HEK293 (cell line): Measurements from ENCODE around the gene TRAF5.

Experiments used
- CTCF ChIA-PET: fragments of 350-600 bp; formaldehyde crosslinking; extraction: SDS; loops from one replicate; lab custom pipeline; 2021; ENCODE audit warnings: antibody characterized with exemption; lab: Yijun Ruan, JAX
- POLR2A ChIA-PET: fragments of 300-600 bp; formaldehyde crosslinking; extraction: SDS; loops from one replicate; lab custom pipeline; 2020; ENCODE audit warnings: antibody characterized with exemption, inconsistent platforms; lab: Yijun Ruan, JAX
- H3K27ac ChIP-seq: fragments of 200-500 bp; sonication (Bioruptor generic); 2 replicates; pipeline ENCODE4 v1.5.1; 2014; ENCODE audit warnings: low read depth, low read length, control low read depth, inconsistent platforms; ENCODE audit errors: extremely low read depth
- H3K36me3 ChIP-seq, 2 experiments: fragments of 200-500 bp in 1 of 2; sonication (Bioruptor generic) in 1 of 2; 1 replicate in 1 of 2; 2 replicates in 1 of 2; pipeline ENCODE4 v1.5.1; 2014 to 2017; ENCODE audit warnings: inconsistent platforms in 2 of 2, low read length in 2 of 2; ENCODE audit not compliant: control insufficient read depth in 2 of 2, insufficient read depth in 1 of 2
- H3K4me1 ChIP-seq: fragments of 200-500 bp; sonication (Bioruptor generic); 2 replicates; pipeline ENCODE4 v1.5.1; 2014; ENCODE audit warnings: mild to moderate bottlenecking, low read length, inconsistent platforms; ENCODE audit not compliant: control insufficient read depth, insufficient read depth
- H3K4me3 ChIP-seq: 2 replicates; pipeline ENCODE4 v1.5.1; 2011; ENCODE audit warnings: low read depth, mild to moderate bottlenecking, control low read depth, low read length, moderate library complexity
- H3K9me3 ChIP-seq: fragments of 200-500 bp; sonication (Bioruptor generic); 2 replicates; pipeline ENCODE4 v1.5.1; 2014; ENCODE audit warnings: low read depth, low read length, inconsistent platforms; ENCODE audit not compliant: control insufficient read depth, insufficient read depth
- BCL11A ChIP-seq: fragments of 450-650 bp; formaldehyde crosslinking; IDR thresholded peaks from 2 replicates; pipeline ENCODE4 v1.5.1; 2016; ENCODE audit warnings: low read depth, missing biosample characterization, missing genetic modification characterization
- FEZF1 ChIP-seq: fragments of 450-650 bp; formaldehyde crosslinking; IDR thresholded peaks from 2 replicates; pipeline ENCODE4 v1.5.1; 2016; ENCODE audit warnings: missing biosample characterization, missing genetic modification characterization
- IKZF3 ChIP-seq: fragments of 450-650 bp; IDR thresholded peaks from 2 replicates; pipeline ENCODE4 v1.5.0; 2018; ENCODE audit warnings: missing biosample characterization, mild to moderate bottlenecking, missing genetic modification characterization, moderate library complexity
- KLF16 ChIP-seq: fragments of 450-650 bp; formaldehyde crosslinking; IDR thresholded peaks from 2 replicates; pipeline ENCODE4 v1.5.1; 2017; ENCODE audit warnings: missing biosample characterization, missing genetic modification characterization
- PRDM1 ChIP-seq: fragments of 450-650 bp; formaldehyde crosslinking; IDR thresholded peaks from 2 replicates; pipeline ENCODE4; 2016; ENCODE audit warnings: missing biosample characterization, missing genetic modification characterization
- SALL2 ChIP-seq: fragments of 450-650 bp; formaldehyde crosslinking; IDR thresholded peaks from 2 replicates; pipeline ENCODE4 v1.5.0; 2017; ENCODE audit warnings: missing biosample characterization, mild to moderate bottlenecking, missing genetic modification characterization, borderline replicate concordance
- SETDB1 ChIP-seq: IDR thresholded peaks from one replicate; pipeline ENCODE4 v1.6.1; 2017; ENCODE audit warnings: mild to moderate bottlenecking, low read length, moderate library complexity, mixed read lengths; ENCODE audit not compliant: insufficient read length
- YY2 ChIP-seq: fragments of 450-650 bp; formaldehyde crosslinking; IDR thresholded peaks from 2 replicates; pipeline ENCODE4 v1.5.1; 2016; ENCODE audit warnings: missing biosample characterization, missing genetic modification characterization
- ZBTB17 ChIP-seq: fragments of 450-650 bp; formaldehyde crosslinking; IDR thresholded peaks from 2 replicates; pipeline ENCODE4 v1.5.1; 2016; ENCODE audit warnings: missing biosample characterization, missing genetic modification characterization
- ZBTB48 ChIP-seq: fragments of 450-650 bp; formaldehyde crosslinking; IDR thresholded peaks from 2 replicates; pipeline ENCODE4 v1.5.1; 2016; ENCODE audit warnings: missing biosample characterization, missing genetic modification characterization
- ZNF10 ChIP-seq: fragments of 450-650 bp; formaldehyde crosslinking; IDR thresholded peaks from 2 replicates; pipeline ENCODE4 v1.5.1; 2017; ENCODE audit warnings: missing biosample characterization, missing genetic modification characterization
- ZNF114 ChIP-seq: fragments of 450-650 bp; formaldehyde crosslinking; IDR thresholded peaks from 2 replicates; pipeline ENCODE4 v1.5.0; 2017; ENCODE audit warnings: missing biosample characterization, missing genetic modification characterization
- ZNF16 ChIP-seq: fragments of 450-650 bp; formaldehyde crosslinking; IDR thresholded peaks from 2 replicates; pipeline ENCODE4 v1.5.1; 2016; ENCODE audit warnings: low read depth, missing biosample characterization, missing genetic modification characterization
- ZNF175 ChIP-seq: fragments of 450-650 bp; formaldehyde crosslinking; IDR thresholded peaks from 2 replicates; pipeline ENCODE4 v1.5.1; 2016; ENCODE audit warnings: missing biosample characterization, missing genetic modification characterization
- ZNF202 ChIP-seq: fragments of 450-650 bp; formaldehyde crosslinking; IDR thresholded peaks from 2 replicates; pipeline ENCODE4 v1.5.1; 2016; ENCODE audit warnings: missing biosample characterization, missing genetic modification characterization, borderline replicate concordance
- ZNF266 ChIP-seq: fragments of 450-650 bp; formaldehyde crosslinking; IDR thresholded peaks from 2 replicates; pipeline ENCODE4 v1.5.1; 2016; ENCODE audit warnings: missing biosample characterization, missing genetic modification characterization, low read depth
- ZNF350 ChIP-seq: fragments of 450-650 bp; formaldehyde crosslinking; IDR thresholded peaks from 2 replicates; pipeline ENCODE4 v1.5.0; 2017; ENCODE audit warnings: missing biosample characterization, mild to moderate bottlenecking, missing genetic modification characterization
- ZNF426 ChIP-seq: fragments of 450-650 bp; formaldehyde crosslinking; IDR thresholded peaks from 2 replicates; pipeline ENCODE4 v1.5.1; 2017; ENCODE audit warnings: missing biosample characterization, missing genetic modification characterization, mild to moderate bottlenecking, inconsistent platforms, moderate library complexity
- ZNF473 ChIP-seq: fragments of 450-650 bp; formaldehyde crosslinking; IDR thresholded peaks from 2 replicates; pipeline ENCODE4 v1.5.1; 2017; ENCODE audit warnings: missing biosample characterization, missing genetic modification characterization
- ZNF621 ChIP-seq: fragments of 450-650 bp; formaldehyde crosslinking; IDR thresholded peaks from 2 replicates; pipeline ENCODE4 v1.5.1; 2017; ENCODE audit warnings: missing biosample characterization, missing genetic modification characterization
- ZNF623 ChIP-seq: fragments of 450-650 bp; formaldehyde crosslinking; IDR thresholded peaks from 2 replicates; pipeline ENCODE4 v1.5.1; 2016; ENCODE audit warnings: missing biosample characterization, missing genetic modification characterization
- ZNF747 ChIP-seq: fragments of 450-650 bp; formaldehyde crosslinking; IDR thresholded peaks from 2 replicates; pipeline ENCODE4 v1.5.1; 2016; ENCODE audit warnings: missing biosample characterization, missing genetic modification characterization
- ZNF776 ChIP-seq: fragments of 450-650 bp; formaldehyde crosslinking; IDR thresholded peaks from 2 replicates; pipeline ENCODE4 v1.5.0; 2017; ENCODE audit warnings: missing biosample characterization, missing genetic modification characterization, borderline replicate concordance
- ZNF785 ChIP-seq: fragments of 450-650 bp; formaldehyde crosslinking; IDR thresholded peaks from 2 replicates; pipeline ENCODE4 v1.5.1; 2016; ENCODE audit warnings: missing biosample characterization, missing genetic modification characterization
- ZNF791 ChIP-seq: fragments of 450-650 bp; formaldehyde crosslinking; IDR thresholded peaks from 2 replicates; pipeline ENCODE4 v1.5.1; 2016; ENCODE audit warnings: missing biosample characterization, missing genetic modification characterization
- TF ChIP-seq, protein P1 (sequence below): fragments of 450-650 bp; formaldehyde crosslinking; IDR thresholded peaks from 2 replicates; pipeline ENCODE4 v1.5.1; 2017; ENCODE audit warnings: missing biosample characterization, missing genetic modification characterization
- TF ChIP-seq, protein P2 (sequence below): fragments of 450-650 bp; IDR thresholded peaks from 2 replicates; pipeline ENCODE4 v1.5.1; 2018; ENCODE audit warnings: missing biosample characterization, missing genetic modification characterization
- TF ChIP-seq, protein P3 (sequence below): fragments of 450-650 bp; formaldehyde crosslinking; IDR thresholded peaks from 2 replicates; pipeline ENCODE4 v1.5.1; 2016; ENCODE audit warnings: missing biosample characterization, missing genetic modification characterization
- TF ChIP-seq, protein P4 (sequence below): fragments of 450-650 bp; formaldehyde crosslinking; IDR thresholded peaks from 2 replicates; pipeline ENCODE4 v1.5.1; 2017; ENCODE audit warnings: missing biosample characterization, missing genetic modification characterization
- TF ChIP-seq, protein P5 (sequence below): fragments of 450-650 bp; formaldehyde crosslinking; IDR thresholded peaks from 2 replicates; pipeline ENCODE4 v1.5.1; 2016; ENCODE audit warnings: missing biosample characterization, missing genetic modification characterization, low read depth

TRAF5 gene

DNA sequence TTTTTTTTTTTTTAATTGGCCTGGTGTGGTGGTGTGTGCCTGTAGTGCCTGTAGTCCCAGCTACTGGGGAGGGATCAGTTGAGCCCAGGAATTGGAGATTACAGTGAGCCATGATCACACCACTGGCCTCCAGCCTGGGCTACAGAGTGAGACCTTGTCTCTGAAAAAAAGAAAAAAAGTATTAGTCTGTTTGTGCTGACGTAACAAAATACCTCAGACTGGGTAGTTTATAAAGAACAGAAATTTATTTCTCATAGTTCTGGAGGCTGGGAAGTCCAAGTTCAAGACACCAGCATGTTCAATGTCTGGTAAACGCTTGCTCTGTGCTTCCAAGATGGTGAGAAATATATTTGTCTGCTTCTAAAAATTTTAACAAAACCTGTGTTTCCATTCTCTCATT lies 25.8 kb downstream of the TRAF5 start:
- ChIA-PET POLR2A (no interaction called here), CTCF (interaction anchor here (0.7 to 1.7 kb wide), 5 partner anchors 9 to 117 kb away, joined by 3 to 8 read pairs (median 4); no protein-coding TSS in a partner anchor)

DNA sequence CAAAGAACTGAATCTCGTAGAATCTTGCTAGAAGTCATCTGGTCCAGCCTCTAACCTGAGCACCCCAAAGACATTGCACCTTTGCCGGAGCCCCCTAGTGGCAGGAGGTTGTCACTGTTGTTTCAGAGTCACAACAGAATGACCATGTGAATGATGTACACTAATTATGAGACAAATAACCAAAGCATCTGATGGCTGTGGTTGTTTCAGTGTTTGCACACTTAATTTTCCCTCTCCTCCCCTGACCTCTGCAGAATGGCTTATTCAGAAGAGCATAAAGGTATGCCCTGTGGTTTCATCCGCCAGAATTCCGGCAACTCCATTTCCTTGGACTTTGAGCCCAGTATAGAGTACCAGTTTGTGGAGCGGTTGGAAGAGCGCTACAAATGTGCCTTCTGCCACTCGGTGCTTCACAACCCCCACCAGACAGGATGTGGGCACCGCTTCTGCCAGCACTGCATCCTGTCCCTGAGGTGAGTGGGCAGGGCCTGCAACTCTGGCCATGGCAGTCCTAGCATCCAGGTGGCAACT lies 26.4 kb downstream of the TRAF5 start:
- CTCF ChIA-PET, result interaction anchor here (1.2 kb wide), 1 partner anchor 27 kb away, joined by 3 read pairs; no protein-coding TSS in a partner anchor
- POLR2A ChIA-PET, result no interaction called here
- Histone ChIP-seq H3K4me3 (no peak overlapping the region), H3K9me3 (no peaks in the 10 kb centered on the region), H3K27ac (no peak overlapping the region), H3K4me1 (no peaks in the 10 kb centered on the region), H3K36me3 (peaks cover 0 to 25% of the 10 kb centered on the region in 2 experiments; a peak in 2 of 3 replicates)
- TF ChIP-seq KLF16 (tag by site-specific recombination) (no peak), ZNF175 (no peak), PRDM1 (tag by site-specific recombination) (no peak), ZBTB17 (tag by site-specific recombination) (no peak), ZNF426 (tag by site-specific recombination) (no peak), YY2 (no peak), SALL2 (tag by site-specific recombination) (no peak), ZNF621 (tag by site-specific recombination) (no peak), ZNF202 (tag by site-specific recombination) (no peak), ZNF473 (tag by site-specific recombination) (no peak)
- TF ChIP-seq, protein P1, sequence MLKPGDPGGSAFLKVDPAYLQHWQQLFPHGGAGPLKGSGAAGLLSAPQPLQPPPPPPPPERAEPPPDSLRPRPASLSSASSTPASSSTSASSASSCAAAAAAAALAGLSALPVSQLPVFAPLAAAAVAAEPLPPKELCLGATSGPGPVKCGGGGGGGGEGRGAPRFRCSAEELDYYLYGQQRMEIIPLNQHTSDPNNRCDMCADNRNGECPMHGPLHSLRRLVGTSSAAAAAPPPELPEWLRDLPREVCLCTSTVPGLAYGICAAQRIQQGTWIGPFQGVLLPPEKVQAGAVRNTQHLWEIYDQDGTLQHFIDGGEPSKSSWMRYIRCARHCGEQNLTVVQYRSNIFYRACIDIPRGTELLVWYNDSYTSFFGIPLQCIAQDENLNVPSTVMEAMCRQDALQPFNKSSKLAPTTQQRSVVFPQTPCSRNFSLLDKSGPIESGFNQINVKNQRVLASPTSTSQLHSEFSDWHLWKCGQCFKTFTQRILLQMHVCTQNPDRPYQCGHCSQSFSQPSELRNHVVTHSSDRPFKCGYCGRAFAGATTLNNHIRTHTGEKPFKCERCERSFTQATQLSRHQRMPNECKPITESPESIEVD (tag by site-specific recombination), result no peak
- TF ChIP-seq, protein P2, sequence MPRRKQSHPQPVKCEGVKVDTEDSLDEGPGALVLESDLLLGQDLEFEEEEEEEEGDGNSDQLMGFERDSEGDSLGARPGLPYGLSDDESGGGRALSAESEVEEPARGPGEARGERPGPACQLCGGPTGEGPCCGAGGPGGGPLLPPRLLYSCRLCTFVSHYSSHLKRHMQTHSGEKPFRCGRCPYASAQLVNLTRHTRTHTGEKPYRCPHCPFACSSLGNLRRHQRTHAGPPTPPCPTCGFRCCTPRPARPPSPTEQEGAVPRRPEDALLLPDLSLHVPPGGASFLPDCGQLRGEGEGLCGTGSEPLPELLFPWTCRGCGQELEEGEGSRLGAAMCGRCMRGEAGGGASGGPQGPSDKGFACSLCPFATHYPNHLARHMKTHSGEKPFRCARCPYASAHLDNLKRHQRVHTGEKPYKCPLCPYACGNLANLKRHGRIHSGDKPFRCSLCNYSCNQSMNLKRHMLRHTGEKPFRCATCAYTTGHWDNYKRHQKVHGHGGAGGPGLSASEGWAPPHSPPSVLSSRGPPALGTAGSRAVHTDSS (tag by site-specific recombination), result no peak
- TF ChIP-seq, protein P3, sequence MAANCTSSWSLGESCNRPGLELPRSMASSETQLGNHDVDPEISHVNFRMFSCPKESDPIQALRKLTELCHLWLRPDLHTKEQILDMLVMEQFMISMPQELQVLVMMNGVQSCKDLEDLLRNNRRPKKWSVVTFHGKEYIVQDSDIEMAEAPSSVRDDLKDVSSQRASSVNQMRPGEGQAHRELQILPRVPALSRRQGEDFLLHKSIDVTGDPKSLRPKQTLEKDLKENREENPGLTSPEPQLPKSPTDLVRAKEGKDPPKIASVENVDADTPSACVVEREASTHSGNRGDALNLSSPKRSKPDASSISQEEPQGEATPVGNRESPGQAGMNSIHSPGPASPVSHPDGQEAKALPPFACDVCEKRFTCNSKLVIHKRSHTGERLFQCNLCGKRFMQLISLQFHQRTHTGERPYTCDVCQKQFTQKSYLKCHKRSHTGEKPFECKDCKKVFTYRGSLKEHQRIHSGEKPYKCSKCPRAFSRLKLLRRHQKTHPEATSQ (tag by site-specific recombination), result no peak
- TF ChIP-seq, all 188 proteins: peak for 0

More for the DNA sequence above, 25.8 kb downstream of the TRAF5 start:
- TF ChIP-seq ZNF623 (tag by site-specific recombination) (no peak), ZNF266 (no peak), ZNF747 (tag by site-specific recombination) (no peak), ZNF791 (no peak), ZNF16 (tag by site-specific recombination) (no peak), ZBTB48 (no peak), ZNF776 (tag by site-specific recombination) (no peak), IKZF3 (tag by site-specific recombination) (no peak), ZNF10 (tag by site-specific recombination) (no peak), ZNF785 (tag by site-specific recombination) (no peak), ZNF350 (no peak), ZNF114 (tag by site-specific recombination) (no peak), BCL11A (no peak), SETDB1 (no peak), FEZF1 (no peak)
- TF ChIP-seq, protein P4, sequence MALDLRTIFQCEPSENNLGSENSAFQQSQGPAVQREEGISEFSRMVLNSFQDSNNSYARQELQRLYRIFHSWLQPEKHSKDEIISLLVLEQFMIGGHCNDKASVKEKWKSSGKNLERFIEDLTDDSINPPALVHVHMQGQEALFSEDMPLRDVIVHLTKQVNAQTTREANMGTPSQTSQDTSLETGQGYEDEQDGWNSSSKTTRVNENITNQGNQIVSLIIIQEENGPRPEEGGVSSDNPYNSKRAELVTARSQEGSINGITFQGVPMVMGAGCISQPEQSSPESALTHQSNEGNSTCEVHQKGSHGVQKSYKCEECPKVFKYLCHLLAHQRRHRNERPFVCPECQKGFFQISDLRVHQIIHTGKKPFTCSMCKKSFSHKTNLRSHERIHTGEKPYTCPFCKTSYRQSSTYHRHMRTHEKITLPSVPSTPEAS (tag by site-specific recombination), result no peak
- TF ChIP-seq, protein P5, sequence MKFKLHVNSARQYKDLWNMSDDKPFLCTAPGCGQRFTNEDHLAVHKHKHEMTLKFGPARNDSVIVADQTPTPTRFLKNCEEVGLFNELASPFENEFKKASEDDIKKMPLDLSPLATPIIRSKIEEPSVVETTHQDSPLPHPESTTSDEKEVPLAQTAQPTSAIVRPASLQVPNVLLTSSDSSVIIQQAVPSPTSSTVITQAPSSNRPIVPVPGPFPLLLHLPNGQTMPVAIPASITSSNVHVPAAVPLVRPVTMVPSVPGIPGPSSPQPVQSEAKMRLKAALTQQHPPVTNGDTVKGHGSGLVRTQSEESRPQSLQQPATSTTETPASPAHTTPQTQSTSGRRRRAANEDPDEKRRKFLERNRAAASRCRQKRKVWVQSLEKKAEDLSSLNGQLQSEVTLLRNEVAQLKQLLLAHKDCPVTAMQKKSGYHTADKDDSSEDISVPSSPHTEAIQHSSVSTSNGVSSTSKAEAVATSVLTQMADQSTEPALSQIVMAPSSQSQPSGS, result no peak
- TF ChIP-seq, all 188 proteins: peak for 0
- Histone ChIP-seq H3K27ac (no peak overlapping the region), H3K4me1 (no peaks in the 10 kb centered on the region), H3K9me3 (no peaks in the 10 kb centered on the region), H3K4me3 (no peak overlapping the region), H3K36me3 (peaks cover 0 to 25% of the 10 kb centered on the region in 2 experiments; a peak in 1 of 3 replicates)
